H1 (cell line): ENCODE data around the gene IL17RE. TPM values are rescaled to one million over a fixed set of nuclear protein-coding genes. Genes with fewer than 3 reads are reported as not detected.

Source experiments
- CTCF ChIA-PET: fragments of 300-600 bp; sonication (Branson Sonifier 250); formaldehyde crosslinking; loops from one replicate; lab custom pipeline; 2021; ENCODE audit not compliant: partially characterized antibody; lab: Charles Lee
- POLR2A ChIA-PET: fragments of 300-600 bp; sonication (Branson Sonifier 250); formaldehyde crosslinking; loops from one replicate; lab custom pipeline; 2021; ENCODE audit warnings: inconsistent platforms; ENCODE audit not compliant: partially characterized antibody; lab: Charles Lee
- DNase-seq, 2 experiments: peaks; one replicate each; pipeline versions ENCODE4 v3.0.0 to v3.0.0-alpha.2; 2010 to 2022; ENCODE audit warnings: low spot score in 2 of 2, low read depth in 1 of 2, mixed read lengths in 1 of 2
- FAIRE-seq: peaks from 2 replicates; lab custom pipeline; 2011; peaks lifted over from hg19 to GRCh38; lab: Jason Lieb, UNC
- H2AFZ ChIP-seq: 2 replicates; pipeline ENCODE4 v1.8.1; 2012; ENCODE audit warnings: low read length, inconsistent platforms
- H2AK5ac ChIP-seq: 2 replicates; pipeline ENCODE4 v1.6.1; 2013; ENCODE audit warnings: low read depth, low read length
- H2BK120ac ChIP-seq: replicated peaks from 2 replicates; pipeline ENCODE3; 2013; ENCODE audit warnings: low read depth, low read length, inconsistent platforms
- H2BK12ac ChIP-seq: 2 replicates; pipeline ENCODE4 v1.6.1; 2013; ENCODE audit warnings: low read depth, low read length
- H2BK15ac ChIP-seq: 2 replicates; pipeline ENCODE4 v1.6.1; 2013; ENCODE audit warnings: low read length
- H2BK20ac ChIP-seq: 2 replicates; pipeline ENCODE4 v1.6.1; 2013; ENCODE audit warnings: low read length
- H2BK5ac ChIP-seq: 2 replicates; pipeline ENCODE4 v1.6.1; 2013; ENCODE audit warnings: low read depth, low read length
- H3K14ac ChIP-seq: 2 replicates; pipeline ENCODE4 v1.6.1; 2013; ENCODE audit warnings: inconsistent platforms; ENCODE audit not compliant: insufficient read length
- H3K18ac ChIP-seq: 2 replicates; pipeline ENCODE4 v1.6.1; 2013; ENCODE audit warnings: low read length; ENCODE audit errors: extremely low read depth
- H3K23ac ChIP-seq: 2 replicates; pipeline ENCODE4 v1.6.1; 2013; ENCODE audit warnings: inconsistent platforms; ENCODE audit not compliant: insufficient read length
- H3K23me2 ChIP-seq: 2 replicates; pipeline ENCODE4 v1.6.1; 2013; ENCODE audit warnings: low read depth, low read length
- H3K27ac ChIP-seq: 2 replicates; pipeline ENCODE4 v1.6.1; 2011; ENCODE audit warnings: low read depth, low read length, inconsistent platforms
- H3K27me3 ChIP-seq, 4 experiments: replicated peaks in 1 of 4; 1 replicate in 1 of 4; 2 replicates in 3 of 4; pipeline versions ENCODE4 v1.6.1 to v1.8.1; 2011 to 2013; ENCODE audit warnings: low read length in 3 of 4, mild to moderate bottlenecking in 3 of 4, inconsistent platforms in 2 of 4, mixed read lengths in 2 of 4, moderate library complexity in 1 of 4; ENCODE audit not compliant: control insufficient read depth in 3 of 4, insufficient read depth in 3 of 4; ENCODE audit errors: extremely low read depth in 1 of 4
- H3K36me3 ChIP-seq, 4 experiments: 2 replicates each; pipeline versions ENCODE4 v1.6.1 to v1.8.1; 2011 to 2013; ENCODE audit warnings: mild to moderate bottlenecking in 4 of 4, low read length in 3 of 4, moderate library complexity in 2 of 4, control low read depth in 1 of 4, inconsistent platforms in 1 of 4; ENCODE audit not compliant: insufficient read depth in 4 of 4, control insufficient read depth in 2 of 4
- H3K4ac ChIP-seq: replicated peaks from 2 replicates; pipeline ENCODE3; 2013; ENCODE audit warnings: low read length, low read depth, mixed read lengths, inconsistent platforms; ENCODE audit not compliant: insufficient read length
- H3K4me1 ChIP-seq, 4 experiments: replicated peaks in 1 of 4; 1 replicate in 1 of 4; 2 replicates in 3 of 4; pipeline versions ENCODE4 v1.6.1 to v1.8.1; 2011 to 2013; ENCODE audit warnings: low read length in 3 of 4, inconsistent platforms in 2 of 4, mixed read lengths in 1 of 4; ENCODE audit not compliant: insufficient read depth in 4 of 4, control insufficient read depth in 3 of 4
- H3K4me2 ChIP-seq, 2 experiments: 2 replicates each; pipeline versions ENCODE4 v1.6.1 to v1.8.1; 2011 to 2013; ENCODE audit warnings: low read depth in 2 of 2, low read length in 2 of 2, control low read depth in 1 of 2, inconsistent platforms in 1 of 2, mild to moderate bottlenecking in 1 of 2; ENCODE audit not compliant: insufficient read depth in 1 of 2
- H3K4me3 ChIP-seq, 4 experiments: fragments of 200-600, 300-600 bp in 1 of 4; sonication (generic), shearing (Covaris generic), sonication (Bioruptor Twin) in 1 of 4; 2 replicates each; pipeline versions ENCODE4 v1.5.1 to v1.8.1; 2011 to 2016; ENCODE audit warnings: low read length in 4 of 4, low read depth in 3 of 4, control low read depth in 2 of 4, inconsistent platforms in 2 of 4, mild to moderate bottlenecking in 2 of 4, mixed read lengths in 1 of 4, moderate library complexity in 1 of 4; ENCODE audit not compliant: insufficient read depth in 2 of 4; ENCODE audit errors: extremely low read depth in 1 of 4
- H3K56ac ChIP-seq: replicated peaks from 2 replicates; pipeline ENCODE3; 2013; ENCODE audit warnings: low read depth, mild to moderate bottlenecking, mixed read lengths, low read length, inconsistent platforms; ENCODE audit not compliant: insufficient read length
- H3K79me1 ChIP-seq: 2 replicates; pipeline ENCODE4 v1.6.1; 2013; ENCODE audit warnings: low read depth, low read length, control low read depth
- H3K79me2 ChIP-seq, 2 experiments: 2 replicates each; pipeline versions ENCODE4 v1.6.1 to v1.8.1; 2012 to 2013; ENCODE audit warnings: low read length in 2 of 2, mild to moderate bottlenecking in 2 of 2, inconsistent platforms in 1 of 2; ENCODE audit not compliant: insufficient read depth in 2 of 2, control insufficient read depth in 1 of 2
- H3K9ac ChIP-seq, 4 experiments: replicated peaks in 1 of 4; 1 replicate in 1 of 4; 2 replicates in 3 of 4; pipeline versions ENCODE4 v1.6.1 to v1.8.1; 2011 to 2013; ENCODE audit warnings: low read depth in 3 of 4, low read length in 3 of 4, control low read depth in 2 of 4, mild to moderate bottlenecking in 2 of 4, moderate library complexity in 2 of 4, inconsistent platforms in 1 of 4; ENCODE audit errors: extremely low read depth in 1 of 4
- H3K9me3 ChIP-seq, 2 experiments: 2 replicates each; pipeline versions ENCODE4 v1.6.1 to v1.8.1; 2012 to 2013; ENCODE audit warnings: mild to moderate bottlenecking in 2 of 2, moderate library complexity in 2 of 2, control low read depth in 1 of 2, inconsistent platforms in 1 of 2, low read depth in 1 of 2, low read length in 1 of 2, mixed read lengths in 1 of 2; ENCODE audit not compliant: insufficient read depth in 2 of 2
- H4K20me1 ChIP-seq, 2 experiments: replicated peaks in 1 of 2; 2 replicates each; pipeline versions ENCODE3 to v1.8.1; 2011 to 2013; ENCODE audit warnings: inconsistent platforms in 2 of 2, low read length in 2 of 2, mild to moderate bottlenecking in 1 of 2; ENCODE audit not compliant: insufficient read depth in 2 of 2, control insufficient read depth in 1 of 2
- H4K5ac ChIP-seq: 2 replicates; pipeline ENCODE4 v1.6.1; 2013; ENCODE audit warnings: low read length, low read depth, mixed read lengths, inconsistent platforms; ENCODE audit not compliant: insufficient read length
- H4K8ac ChIP-seq: 2 replicates; pipeline ENCODE4 v1.8.0; 2013; ENCODE audit warnings: mild to moderate bottlenecking, moderate library complexity, low read length, inconsistent platforms; ENCODE audit not compliant: insufficient read depth; ENCODE audit errors: extremely low read depth
- H4K91ac ChIP-seq: replicated peaks from 2 replicates; pipeline ENCODE3; 2013; ENCODE audit warnings: low read length, mixed read lengths, inconsistent platforms; ENCODE audit not compliant: insufficient read length
- BCL11A ChIP-seq, 2 experiments: IDR thresholded peaks; one replicate each; pipeline ENCODE4 v1.6.1; 2011; ENCODE audit warnings: low read depth in 2 of 2, low read length in 2 of 2, mild to moderate bottlenecking in 2 of 2
- CEBPB ChIP-seq: IDR thresholded peaks from 2 replicates; pipeline ENCODE4 v1.6.1; 2012; ENCODE audit warnings: low read depth, low read length
- GABPA ChIP-seq: IDR thresholded peaks from 2 replicates; pipeline ENCODE4 v1.6.1; 2011; ENCODE audit warnings: mild to moderate bottlenecking, low read length, moderate library complexity, borderline replicate concordance; ENCODE audit not compliant: insufficient read depth
- MAFK ChIP-seq: IDR thresholded peaks from 2 replicates; pipeline ENCODE4 v1.6.1; 2012; ENCODE audit warnings: low read depth, mild to moderate bottlenecking, improper control_type of control experiment, low read length
- PHF8 ChIP-seq: fragments of 200-600 bp; sonication (generic); conservative IDR thresholded peaks from 2 replicates; pipeline ENCODE4 v1.7.1; 2012; ENCODE audit warnings: low read depth, mild to moderate bottlenecking, inconsistent platforms, low read length, moderate library complexity
- SIN3A ChIP-seq, 2 experiments: IDR thresholded peaks in 1 of 2; conservative IDR thresholded peaks in 1 of 2; 2 replicates each; pipeline ENCODE4 v1.6.1; 2011 to 2012; ENCODE audit warnings: low read length in 2 of 2, improper control_type of control experiment in 1 of 2, low read depth in 1 of 2, mild to moderate bottlenecking in 1 of 2
- SIRT6 ChIP-seq: IDR thresholded peaks from one replicate; pipeline ENCODE4 v1.7.1; 2012; ENCODE audit warnings: low read length, inconsistent platforms
- TAF7 ChIP-seq: optimal IDR thresholded peaks from 2 replicates; pipeline ENCODE3; 2011; ENCODE audit warnings: low read depth, mild to moderate bottlenecking, inconsistent platforms, low read length, moderate library complexity, borderline replicate concordance
- ZNF274 ChIP-seq: IDR thresholded peaks from 2 replicates; pipeline ENCODE4 v1.7.0; 2012; ENCODE audit warnings: low read length, borderline replicate concordance; ENCODE audit errors: extremely low read depth
- polyA plus RNA-seq, 7 experiments: library from polyadenylated mRNA; depleted of rRNA in 3 of 7; stranded (reverse) in 5 of 7; unstranded in 2 of 7; fragments of >200 nt in 5 of 7; fragments of 200-250 nt in 2 of 7; gene quantifications; 1 replicate in 5 of 7; 2 replicates in 1 of 7; 4 replicates in 1 of 7; pipeline versions ENCODE4 v1.2.1 to v1.2.3, GENCODE V29; 2011 to 2013; ENCODE audit warnings: missing spikeins in 2 of 7, mixed read lengths in 2 of 7
- total RNA-seq: library from RNA; stranded (reverse); fragmentation: NEBNext Ultra II Directional; extraction: Animal tissue kit (Norgen Biotek cat#: 25700); gene quantifications from 2 replicates; pipeline ENCODE4 v1.2.1, GENCODE V29; 2021
- TF ChIP-seq, protein P1 (sequence below), 3 experiments: IDR thresholded peaks; 1 replicate in 2 of 3; 2 replicates in 1 of 3; pipeline versions ENCODE4 v1.5.1 to v1.6.1; 2011; ENCODE audit warnings: low read length in 3 of 3, mild to moderate bottlenecking in 3 of 3, inconsistent platforms in 2 of 3, low read depth in 1 of 3, moderate library complexity in 1 of 3; ENCODE audit not compliant: insufficient read depth in 1 of 3; ENCODE audit errors: control extremely low read depth in 1 of 3
- TF ChIP-seq, protein P2 (sequence below): IDR thresholded peaks from 2 replicates; pipeline ENCODE4 v1.6.1; 2012; ENCODE audit warnings: low read length, inconsistent platforms

The IL17RE gene
- total and polyA plus RNA-seq, 2 of the 8 experiments (the other 6 are each of a cell fraction or from before 2014, with no cell fraction given) = 3.4 to 4.9 TPM

DNA sequence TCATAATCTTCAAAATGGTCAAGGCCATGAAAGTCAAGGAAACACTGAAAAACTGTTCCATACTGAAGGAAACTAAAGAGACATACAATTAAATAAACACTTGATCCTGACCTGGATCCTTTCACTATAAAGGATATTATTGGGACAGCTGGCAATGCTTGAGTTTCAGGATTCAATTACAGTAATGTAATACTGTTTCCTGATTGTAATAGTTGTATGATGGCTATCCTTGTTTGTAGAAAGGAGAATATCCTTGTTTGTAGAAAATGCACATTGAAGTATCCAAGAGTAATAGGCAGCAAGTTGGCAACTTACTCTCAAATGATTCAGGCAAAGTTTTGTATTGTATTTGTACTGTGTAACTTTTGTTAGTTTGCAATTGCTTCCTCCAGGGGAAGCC is 27.2 kb upstream of the IL17RE start:
- no peaks in the 10 kb centered on the region for H3K79me1 ChIP-seq
- H4K5ac ChIP-seq = no peak overlapping the region
- no peak overlapping the region for H3K4me3 ChIP-seq
- no peak overlapping the region for H3K4me2 ChIP-seq
- H2BK5ac ChIP-seq = no peak overlapping the region
- H3K23me2 ChIP-seq = no peaks in the 10 kb centered on the region
- H3K4ac ChIP-seq = no peak overlapping the region
- H4K8ac ChIP-seq = no peak overlapping the region
- no peaks in the 10 kb centered on the region; a peak in 1 of 7 replicates for H3K4me1 ChIP-seq
- H3K14ac ChIP-seq = no peak overlapping the region
- CTCF ChIA-PET = interaction anchor here (1.2 to 2.0 kb wide), 2 partner anchors 26 to 27 kb away, joined by 3 to 4 read pairs; no protein-coding TSS in a partner anchor
- no peak for DNase-seq
- no peak overlapping the region for H2AK5ac ChIP-seq
- no peak overlapping the region for H2BK12ac ChIP-seq
- H3K9ac ChIP-seq = no peak overlapping the region
- no peak overlapping the region for H3K18ac ChIP-seq
- no peaks in the 10 kb centered on the region for H3K79me2 ChIP-seq
- no peaks in the 10 kb centered on the region for H3K27me3 ChIP-seq
- no peaks in the 10 kb centered on the region for H4K20me1 ChIP-seq
- FAIRE-seq = no peak
- H3K36me3 ChIP-seq = no peaks in the 10 kb centered on the region
- no peaks in the 10 kb centered on the region for H3K9me3 ChIP-seq
- H2BK120ac ChIP-seq = no peak overlapping the region
- POLR2A ChIA-PET = no interaction called here
- no peak overlapping the region for H2AFZ ChIP-seq
- H4K91ac ChIP-seq = no peak overlapping the region
- no peak overlapping the region for H3K27ac ChIP-seq
- H2BK20ac ChIP-seq = no peak overlapping the region
- H3K56ac ChIP-seq = no peak overlapping the region
- H2BK15ac ChIP-seq = no peak overlapping the region
- no peak overlapping the region for H3K23ac ChIP-seq
- TF ChIP-seq MAFK = no peak
- TF ChIP-seq, protein P1, sequence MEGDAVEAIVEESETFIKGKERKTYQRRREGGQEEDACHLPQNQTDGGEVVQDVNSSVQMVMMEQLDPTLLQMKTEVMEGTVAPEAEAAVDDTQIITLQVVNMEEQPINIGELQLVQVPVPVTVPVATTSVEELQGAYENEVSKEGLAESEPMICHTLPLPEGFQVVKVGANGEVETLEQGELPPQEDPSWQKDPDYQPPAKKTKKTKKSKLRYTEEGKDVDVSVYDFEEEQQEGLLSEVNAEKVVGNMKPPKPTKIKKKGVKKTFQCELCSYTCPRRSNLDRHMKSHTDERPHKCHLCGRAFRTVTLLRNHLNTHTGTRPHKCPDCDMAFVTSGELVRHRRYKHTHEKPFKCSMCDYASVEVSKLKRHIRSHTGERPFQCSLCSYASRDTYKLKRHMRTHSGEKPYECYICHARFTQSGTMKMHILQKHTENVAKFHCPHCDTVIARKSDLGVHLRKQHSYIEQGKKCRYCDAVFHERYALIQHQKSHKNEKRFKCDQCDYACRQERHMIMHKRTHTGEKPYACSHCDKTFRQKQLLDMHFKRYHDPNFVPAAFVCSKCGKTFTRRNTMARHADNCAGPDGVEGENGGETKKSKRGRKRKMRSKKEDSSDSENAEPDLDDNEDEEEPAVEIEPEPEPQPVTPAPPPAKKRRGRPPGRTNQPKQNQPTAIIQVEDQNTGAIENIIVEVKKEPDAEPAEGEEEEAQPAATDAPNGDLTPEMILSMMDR (IDR thresholded peaks at IDR 0.05; ENCODE audit: control extremely low read depth in 1 of 3, insufficient read depth in 1 of 3, low read depth in 1 of 3, low read length in 3 of 3) = no peak
- TF ChIP-seq CEBPB = no peak
- TF ChIP-seq ZNF274 = no peak
- no peak for TF ChIP-seq TAF7
- no peak for TF ChIP-seq SIN3A (conservative IDR thresholded peaks at IDR 0.05 in 1 of 2, IDR thresholded peaks at IDR 0.05 in 1 of 2; ENCODE audit: low read depth in 1 of 2, low read length in 2 of 2)
- no peak for TF ChIP-seq PHF8
- TF ChIP-seq, protein P2, sequence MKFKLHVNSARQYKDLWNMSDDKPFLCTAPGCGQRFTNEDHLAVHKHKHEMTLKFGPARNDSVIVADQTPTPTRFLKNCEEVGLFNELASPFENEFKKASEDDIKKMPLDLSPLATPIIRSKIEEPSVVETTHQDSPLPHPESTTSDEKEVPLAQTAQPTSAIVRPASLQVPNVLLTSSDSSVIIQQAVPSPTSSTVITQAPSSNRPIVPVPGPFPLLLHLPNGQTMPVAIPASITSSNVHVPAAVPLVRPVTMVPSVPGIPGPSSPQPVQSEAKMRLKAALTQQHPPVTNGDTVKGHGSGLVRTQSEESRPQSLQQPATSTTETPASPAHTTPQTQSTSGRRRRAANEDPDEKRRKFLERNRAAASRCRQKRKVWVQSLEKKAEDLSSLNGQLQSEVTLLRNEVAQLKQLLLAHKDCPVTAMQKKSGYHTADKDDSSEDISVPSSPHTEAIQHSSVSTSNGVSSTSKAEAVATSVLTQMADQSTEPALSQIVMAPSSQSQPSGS = no peak
- no peak for TF ChIP-seq SIRT6
- TF ChIP-seq BCL11A (IDR thresholded peaks at IDR 0.05; ENCODE audit: low read depth in 2 of 2, low read length in 2 of 2) = no peak
- no peak for TF ChIP-seq GABPA
